ENCODE data around the gene OGFOD2.

DNA sequence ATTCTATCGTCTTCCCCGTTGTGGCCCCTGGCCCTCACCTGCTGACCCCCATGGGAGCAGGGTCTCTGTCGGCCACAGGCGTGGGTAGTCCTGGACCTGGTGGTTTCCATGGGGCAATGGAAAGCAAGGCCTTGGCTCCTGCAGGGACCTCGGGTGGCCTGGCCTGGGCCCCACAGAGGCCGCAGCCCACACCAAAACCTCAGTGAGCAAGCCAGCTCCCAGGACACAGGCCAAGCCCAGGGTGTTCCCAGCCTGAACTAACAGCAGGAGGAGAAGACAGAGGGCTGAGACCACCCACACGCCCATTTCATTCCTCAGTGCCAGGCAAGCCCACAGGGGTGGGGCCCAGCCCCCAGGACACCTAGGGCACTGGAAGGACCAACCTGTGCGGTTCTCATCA, 25.6 kb upstream of the OGFOD2 start:
- TF ChIP-seq, protein P1, sequence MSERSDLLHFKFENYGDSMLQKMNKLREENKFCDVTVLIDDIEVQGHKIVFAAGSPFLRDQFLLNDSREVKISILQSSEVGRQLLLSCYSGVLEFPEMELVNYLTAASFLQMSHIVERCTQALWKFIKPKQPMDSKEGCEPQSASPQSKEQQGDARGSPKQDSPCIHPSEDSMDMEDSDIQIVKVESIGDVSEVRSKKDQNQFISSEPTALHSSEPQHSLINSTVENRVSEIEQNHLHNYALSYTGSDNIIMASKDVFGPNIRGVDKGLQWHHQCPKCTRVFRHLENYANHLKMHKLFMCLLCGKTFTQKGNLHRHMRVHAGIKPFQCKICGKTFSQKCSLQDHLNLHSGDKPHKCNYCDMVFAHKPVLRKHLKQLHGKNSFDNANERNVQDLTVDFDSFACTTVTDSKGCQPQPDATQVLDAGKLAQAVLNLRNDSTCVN (CRISPR knock-in tag; IDR thresholded peaks at IDR 0.05; ENCODE audit: borderline replicate concordance) = no peak
- TF ChIP-seq, protein P2, sequence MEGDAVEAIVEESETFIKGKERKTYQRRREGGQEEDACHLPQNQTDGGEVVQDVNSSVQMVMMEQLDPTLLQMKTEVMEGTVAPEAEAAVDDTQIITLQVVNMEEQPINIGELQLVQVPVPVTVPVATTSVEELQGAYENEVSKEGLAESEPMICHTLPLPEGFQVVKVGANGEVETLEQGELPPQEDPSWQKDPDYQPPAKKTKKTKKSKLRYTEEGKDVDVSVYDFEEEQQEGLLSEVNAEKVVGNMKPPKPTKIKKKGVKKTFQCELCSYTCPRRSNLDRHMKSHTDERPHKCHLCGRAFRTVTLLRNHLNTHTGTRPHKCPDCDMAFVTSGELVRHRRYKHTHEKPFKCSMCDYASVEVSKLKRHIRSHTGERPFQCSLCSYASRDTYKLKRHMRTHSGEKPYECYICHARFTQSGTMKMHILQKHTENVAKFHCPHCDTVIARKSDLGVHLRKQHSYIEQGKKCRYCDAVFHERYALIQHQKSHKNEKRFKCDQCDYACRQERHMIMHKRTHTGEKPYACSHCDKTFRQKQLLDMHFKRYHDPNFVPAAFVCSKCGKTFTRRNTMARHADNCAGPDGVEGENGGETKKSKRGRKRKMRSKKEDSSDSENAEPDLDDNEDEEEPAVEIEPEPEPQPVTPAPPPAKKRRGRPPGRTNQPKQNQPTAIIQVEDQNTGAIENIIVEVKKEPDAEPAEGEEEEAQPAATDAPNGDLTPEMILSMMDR (CRISPR knock-in tag; IDR thresholded peaks at IDR 0.05) = no peak
- TF ChIP-seq ZBTB7A (CRISPR knock-in tag; IDR thresholded peaks at IDR 0.05) = no peak
- no peak for TF ChIP-seq KDM5A (IDR thresholded peaks at IDR 0.05; ENCODE audit: borderline replicate concordance, low read length)
- TF ChIP-seq, protein P3, sequence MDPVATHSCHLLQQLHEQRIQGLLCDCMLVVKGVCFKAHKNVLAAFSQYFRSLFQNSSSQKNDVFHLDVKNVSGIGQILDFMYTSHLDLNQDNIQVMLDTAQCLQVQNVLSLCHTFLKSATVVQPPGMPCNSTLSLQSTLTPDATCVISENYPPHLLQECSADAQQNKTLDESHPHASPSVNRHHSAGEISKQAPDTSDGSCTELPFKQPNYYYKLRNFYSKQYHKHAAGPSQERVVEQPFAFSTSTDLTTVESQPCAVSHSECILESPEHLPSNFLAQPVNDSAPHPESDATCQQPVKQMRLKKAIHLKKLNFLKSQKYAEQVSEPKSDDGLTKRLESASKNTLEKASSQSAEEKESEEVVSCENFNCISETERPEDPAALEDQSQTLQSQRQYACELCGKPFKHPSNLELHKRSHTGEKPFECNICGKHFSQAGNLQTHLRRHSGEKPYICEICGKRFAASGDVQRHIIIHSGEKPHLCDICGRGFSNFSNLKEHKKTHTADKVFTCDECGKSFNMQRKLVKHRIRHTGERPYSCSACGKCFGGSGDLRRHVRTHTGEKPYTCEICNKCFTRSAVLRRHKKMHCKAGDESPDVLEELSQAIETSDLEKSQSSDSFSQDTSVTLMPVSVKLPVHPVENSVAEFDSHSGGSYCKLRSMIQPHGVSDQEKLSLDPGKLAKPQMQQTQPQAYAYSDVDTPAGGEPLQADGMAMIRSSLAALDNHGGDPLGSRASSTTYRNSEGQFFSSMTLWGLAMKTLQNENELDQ (CRISPR knock-in tag; IDR thresholded peaks at IDR 0.05; ENCODE audit: borderline replicate concordance) = no peak
- TF ChIP-seq CREB1 (IDR thresholded peaks at IDR 0.05) = no peak
- no peak for TF ChIP-seq CREB1 (CRISPR knock-in tag; IDR thresholded peaks at IDR 0.05)
- no peak for TF ChIP-seq ZNF788 (CRISPR knock-in tag; IDR thresholded peaks at IDR 0.05; ENCODE audit: borderline replicate concordance)
- no peak for TF ChIP-seq KAT2B (IDR thresholded peaks at IDR 0.05; ENCODE audit: borderline replicate concordance, low read depth, low read length)

Measured in HepG2 (cell line).